A673 (cell line): Measurements from ENCODE around the gene ACOT8.

Experiments used
- EZH2 ChIP-seq: fragments of 200-600 bp; sonication (generic); IDR thresholded peaks from 2 replicates; pipeline ENCODE4 v1.6.1; 2017; ENCODE audit warnings: borderline replicate concordance, low read depth, mild to moderate bottlenecking, mixed read lengths, antibody characterized with exemption, low read length; ENCODE audit not compliant: poor library complexity, severe bottlenecking
- TF ChIP-seq, protein P1 (sequence below): fragments of 300-800, 200-600 bp; sonication (generic); conservative IDR thresholded peaks from 2 replicates; pipeline ENCODE4 v1.5.1; 2017; ENCODE audit warnings: low read depth, mild to moderate bottlenecking, antibody characterized with exemption, low read length, moderate library complexity, mixed read lengths

- TF ChIP-seq, protein P1, sequence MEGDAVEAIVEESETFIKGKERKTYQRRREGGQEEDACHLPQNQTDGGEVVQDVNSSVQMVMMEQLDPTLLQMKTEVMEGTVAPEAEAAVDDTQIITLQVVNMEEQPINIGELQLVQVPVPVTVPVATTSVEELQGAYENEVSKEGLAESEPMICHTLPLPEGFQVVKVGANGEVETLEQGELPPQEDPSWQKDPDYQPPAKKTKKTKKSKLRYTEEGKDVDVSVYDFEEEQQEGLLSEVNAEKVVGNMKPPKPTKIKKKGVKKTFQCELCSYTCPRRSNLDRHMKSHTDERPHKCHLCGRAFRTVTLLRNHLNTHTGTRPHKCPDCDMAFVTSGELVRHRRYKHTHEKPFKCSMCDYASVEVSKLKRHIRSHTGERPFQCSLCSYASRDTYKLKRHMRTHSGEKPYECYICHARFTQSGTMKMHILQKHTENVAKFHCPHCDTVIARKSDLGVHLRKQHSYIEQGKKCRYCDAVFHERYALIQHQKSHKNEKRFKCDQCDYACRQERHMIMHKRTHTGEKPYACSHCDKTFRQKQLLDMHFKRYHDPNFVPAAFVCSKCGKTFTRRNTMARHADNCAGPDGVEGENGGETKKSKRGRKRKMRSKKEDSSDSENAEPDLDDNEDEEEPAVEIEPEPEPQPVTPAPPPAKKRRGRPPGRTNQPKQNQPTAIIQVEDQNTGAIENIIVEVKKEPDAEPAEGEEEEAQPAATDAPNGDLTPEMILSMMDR = no peak
- TF ChIP-seq EZH2 = no peak
Observed at GRCh38 chr20:45835329-45835765, 21.8 kb downstream of the ACOT8 start.
